T-helper 2 cell (primary cell): Measurements from ENCODE around the gene MYL6B.
"Not testable (repeated sequence)": the region's sequence is repeated elsewhere in the genome, so short reads cannot be mapped to it uniquely, and the experiment has no call there.

ENCODE experiments used
- DNase-seq, 5 experiments: peaks; one replicate each; pipeline versions ENCODE4 v3.0.0 to v3.0.0-alpha.2; 2012 to 2022
- total RNA-seq, 2 donors: gene quantifications; one replicate each; lab custom pipeline; 2026; lab: John Stamatoyannopoulos, UW

MYL6B gene
- 1.9 to 5.3 reads per million in 2 donors for total RNA-seq

- peak; percentile 80 to 97 (median 90) for DNase-seq
Measured at GRCh38 chr12:56152132-56152755, at the start of gene MYL6B. Gene MYL6B (plus strand): TSS chr12:56152587. CDS start chr12:56153919, 1,332 bp downstream.

- no peak for DNase-seq
Measured at GRCh38 chr12:56102683-56103065, 49.7 kb upstream of the MYL6B start.

- DNase-seq, result peak in 2 of 5 experiments; percentile 55 to 91
Measured at GRCh38 chr12:56103066-56103711, 49.2 kb upstream of the MYL6B start.

- DNase-seq, result no peak
Measured at GRCh38 chr12:56103823-56104108, 48.6 kb upstream of the MYL6B start.

GRCh38 chr12:56104109-56104814 is 48.1 kb upstream of the MYL6B start, which contains the start of gene PA2G4:
Gene PA2G4 (plus strand): TSS chr12:56104559. CDS start chr12:56104738, 179 bp downstream.
- DNase-seq, result peak; percentile 82 to 100 (median 95)

- DNase-seq, result peak in 1 of 5 experiments; percentile 31
Measured at GRCh38 chr12:56104815-56105608, 47.4 kb upstream of the MYL6B start.

- DNase-seq, result no peak
Measured at GRCh38 chr12:56105609-56105902, 46.8 kb upstream of the MYL6B start.

GRCh38 chr12:56107242-56107641 is 45.1 kb upstream of the MYL6B start:
- no peak for DNase-seq

GRCh38 chr12:56110571-56110970 is 41.8 kb upstream of the MYL6B start:
- no peak for DNase-seq

- no peak for DNase-seq
Measured at GRCh38 chr12:56114084-56114483, 38.3 kb upstream of the MYL6B start.

- DNase-seq, result no peak
Measured at GRCh38 chr12:56115329-56115728, 37.1 kb upstream of the MYL6B start.

- DNase-seq, result peak; percentile 71 to 95 (median 89)
Measured at GRCh38 chr12:56116267-56117081, 35.9 kb upstream of the MYL6B start, which contains the start of gene RPL41. Gene RPL41 (plus strand): TSS chr12:56116633.

- DNase-seq, result not testable (repeated sequence)
Measured at GRCh38 chr12:56117082-56117706, 35.2 kb upstream of the MYL6B start.

- DNase-seq, result peak; percentile 84 to 100 (median 98)
Measured at GRCh38 chr12:56117778-56118687, 34.4 kb upstream of the MYL6B start, which contains the start of gene ZC3H10. Gene ZC3H10 (plus strand): TSS chr12:56118266. CDS start chr12:56120563, 2,297 bp downstream.

GRCh38 chr12:56118688-56119357 is 33.6 kb upstream of the MYL6B start:
- DNase-seq, result no peak

GRCh38 chr12:56119361-56119796 is 33.0 kb upstream of the MYL6B start:
- DNase-seq, result peak in 3 of 5 experiments; percentile 45 to 72 (median 52)

GRCh38 chr12:56120158-56120846 is 32.1 kb upstream of the MYL6B start:
- no peak for DNase-seq

- no peak for DNase-seq
Measured at GRCh38 chr12:56121204-56121870, 31.1 kb upstream of the MYL6B start.

- no peak for DNase-seq
Measured at GRCh38 chr12:56122637-56123036, 29.8 kb upstream of the MYL6B start.
